ENCODE measurements around the gene SLC1A2. TPM values are rescaled to one million over a fixed set of nuclear protein-coding genes. Genes with fewer than 3 reads are reported as not detected.

SLC1A2 gene
- total RNA-seq, 2 donors from 2014 or later = 0.54 to 0.78 TPM

DNA sequence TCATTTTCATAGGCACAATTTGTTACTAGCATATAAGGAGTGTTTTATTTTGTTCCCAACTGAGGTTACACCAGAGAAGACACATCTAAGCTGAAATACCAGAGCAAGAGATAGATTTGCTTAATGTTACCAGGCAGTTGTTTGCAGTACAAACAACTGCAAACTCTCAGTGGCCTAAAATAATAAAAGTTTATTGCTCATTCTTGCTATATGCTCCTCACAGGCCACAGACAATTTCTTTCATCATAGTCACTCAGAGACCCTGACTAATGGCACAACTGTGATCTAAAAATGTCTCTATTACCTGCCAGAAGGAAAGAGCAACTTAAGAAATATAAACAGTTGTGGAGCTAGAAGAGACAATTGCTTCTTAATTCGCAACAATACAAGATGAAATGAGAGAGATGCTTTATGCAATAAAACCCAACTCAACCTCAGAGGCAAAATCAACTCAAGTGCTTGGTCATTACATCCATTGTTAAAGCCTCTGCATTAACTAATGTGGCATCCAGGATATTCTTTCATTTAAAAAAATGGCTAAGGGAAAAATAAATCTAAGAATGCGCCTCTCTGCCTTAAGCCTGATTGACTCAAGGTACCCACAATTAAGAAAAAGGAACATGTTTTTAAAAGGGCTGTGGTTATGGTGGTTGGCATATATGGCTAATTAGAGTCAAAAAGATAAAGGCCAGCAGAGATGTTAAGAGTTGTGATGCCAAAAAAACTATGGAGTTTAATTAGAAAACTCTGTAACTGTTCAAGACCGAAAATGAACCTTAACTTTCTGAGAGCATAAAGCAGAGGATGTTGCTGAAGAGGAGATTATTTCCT, 176.7 kb downstream of the SLC1A2 start:
- H3K4me3 ChIP-seq = no peak overlapping the region
- TF ChIP-seq CTCF (IDR thresholded peaks at IDR 0.05) = no peak
- peaks cover 13 to 24% of the 10 kb centered on the region in 2 donors for H3K4me1 ChIP-seq (ENCODE audit: control insufficient read depth in 1 of 2, low read depth in 2 of 2)
- no peak for DNase-seq (ENCODE audit: low spot score)
- no peak for ATAC-seq (ENCODE audit: insufficient number of reproducible peaks, low FRiP score, low read depth)
- no peak overlapping the region for H3K27ac ChIP-seq
- no peaks in the 10 kb centered on the region for H3K36me3 ChIP-seq
- no peaks in the 10 kb centered on the region for H3K9me3 ChIP-seq
- no peaks in the 10 kb centered on the region for H3K27me3 ChIP-seq (replicated peaks; ENCODE audit: insufficient read depth)

DNA sequence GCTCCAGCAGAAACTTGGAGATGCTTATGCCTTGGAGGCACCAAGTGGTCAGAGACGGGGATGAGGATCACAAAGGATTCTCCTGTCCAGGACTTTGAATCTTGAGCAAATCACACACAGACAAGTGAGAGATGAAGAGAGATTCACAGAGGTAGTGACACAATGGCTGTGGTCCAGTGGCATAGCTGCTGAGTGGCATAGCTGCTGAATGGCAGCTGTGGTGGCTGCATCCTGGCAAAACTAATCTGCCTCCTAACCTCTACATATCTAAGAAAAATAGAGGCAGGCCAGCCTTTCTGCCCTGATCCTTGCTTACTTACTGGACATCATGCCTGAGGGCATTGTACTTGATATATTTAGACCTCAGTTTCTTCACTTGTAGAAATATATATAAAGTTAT, 177.8 kb downstream of the SLC1A2 start:
- no peak for DNase-seq (ENCODE audit: low spot score)
- no peak for TF ChIP-seq CTCF (IDR thresholded peaks at IDR 0.05)
- no peak overlapping the region for H3K27ac ChIP-seq
- no peaks in the 10 kb centered on the region for H3K9me3 ChIP-seq
- H3K4me1 ChIP-seq (ENCODE audit: control insufficient read depth in 1 of 2, low read depth in 2 of 2) = peaks cover 5 to 14% of the 10 kb centered on the region in 2 donors
- ATAC-seq (ENCODE audit: insufficient number of reproducible peaks, low FRiP score, low read depth) = no peak
- H3K27me3 ChIP-seq (replicated peaks; ENCODE audit: insufficient read depth) = no peaks in the 10 kb centered on the region
- no peak overlapping the region for H3K4me3 ChIP-seq
- no peaks in the 10 kb centered on the region for H3K36me3 ChIP-seq

GRCh38 chr11:35241083-35241482, 178.3 kb downstream of the SLC1A2 start:
- no peaks in the 10 kb centered on the region for H3K36me3 ChIP-seq
- no peak overlapping the region for H3K27ac ChIP-seq
- DNase-seq (ENCODE audit: low spot score) = no peak
- ATAC-seq (ENCODE audit: insufficient number of reproducible peaks, low FRiP score, low read depth) = no peak
- H3K4me3 ChIP-seq = no peak overlapping the region
- no peaks in the 10 kb centered on the region for H3K27me3 ChIP-seq (replicated peaks; ENCODE audit: insufficient read depth)
- TF ChIP-seq CTCF (IDR thresholded peaks at IDR 0.05) = no peak
- H3K4me1 ChIP-seq (ENCODE audit: control insufficient read depth in 1 of 2, low read depth in 2 of 2) = peaks cover under 1 to 10% of the 10 kb centered on the region in 2 donors
- H3K9me3 ChIP-seq = no peaks in the 10 kb centered on the region

DNA sequence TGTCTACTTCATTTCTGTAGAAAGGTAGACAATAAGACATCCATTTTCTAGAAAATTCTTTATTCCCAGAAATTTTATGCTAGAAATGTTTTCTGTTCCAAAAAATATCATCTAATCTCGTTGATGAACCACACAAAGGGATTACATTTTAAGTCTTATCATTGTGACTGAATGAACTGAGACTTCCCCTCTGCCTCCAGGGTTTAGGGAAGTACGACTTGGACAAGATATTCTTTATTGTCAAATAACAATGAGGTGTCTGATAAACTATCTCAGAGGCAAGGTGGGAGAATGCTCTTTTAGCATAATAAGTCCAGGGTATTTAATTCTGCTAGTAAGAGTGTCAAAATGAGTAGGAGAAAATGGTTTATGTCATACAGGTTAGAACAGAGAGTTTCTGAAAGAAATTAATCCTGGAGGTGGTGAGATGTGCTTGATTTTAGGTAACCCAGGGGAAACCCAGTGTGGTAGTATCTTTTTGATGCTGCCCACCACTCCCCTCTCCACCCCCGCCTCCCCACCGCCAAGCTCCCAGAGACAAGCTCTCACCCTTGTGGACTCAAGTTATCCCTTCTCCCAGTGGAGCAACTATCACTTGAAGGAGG, 179.8 kb downstream of the SLC1A2 start:
- H3K36me3 ChIP-seq = no peaks in the 10 kb centered on the region
- no peak for TF ChIP-seq CTCF (IDR thresholded peaks at IDR 0.05)
- DNase-seq (ENCODE audit: low spot score) (no peak), ATAC-seq (ENCODE audit: insufficient number of reproducible peaks, low FRiP score, low read depth) (no peak)
- no peak overlapping the region for H3K4me3 ChIP-seq
- peaks cover 0 to 5% of the 10 kb centered on the region in 2 donors for H3K4me1 ChIP-seq (ENCODE audit: control insufficient read depth in 1 of 2, low read depth in 2 of 2)
- H3K27me3 ChIP-seq (replicated peaks; ENCODE audit: insufficient read depth) = no peaks in the 10 kb centered on the region
- H3K9me3 ChIP-seq = no peaks in the 10 kb centered on the region
- peak overlapping the region in 1 of 2 donors; percentile 9 for H3K27ac ChIP-seq

- no peak overlapping the region for H3K4me3 ChIP-seq
- no peaks in the 10 kb centered on the region for H3K36me3 ChIP-seq
- H3K27ac ChIP-seq = peak overlapping the region; percentile 9 to 24
- H3K27me3 ChIP-seq (replicated peaks; ENCODE audit: insufficient read depth) = no peaks in the 10 kb centered on the region
- DNase-seq (ENCODE audit: low spot score) = no peak
- H3K9me3 ChIP-seq = no peaks in the 10 kb centered on the region
- TF ChIP-seq CTCF (IDR thresholded peaks at IDR 0.05) = no peak
- peaks cover 0 to 6% of the 10 kb centered on the region in 2 donors for H3K4me1 ChIP-seq (ENCODE audit: control insufficient read depth in 1 of 2, low read depth in 2 of 2)
- no peak for ATAC-seq (ENCODE audit: insufficient number of reproducible peaks, low FRiP score, low read depth)
Measured at GRCh38 chr11:35238882-35239281, 180.5 kb downstream of the SLC1A2 start.
